ENCODE measurements around the gene BDKRB2.

- no peak for TF ChIP-seq POLR2A (IDR thresholded peaks at IDR 0.05; ENCODE audit: low read depth, low read length)
- TF ChIP-seq POLR2AphosphoS5 (IDR thresholded peaks at IDR 0.05; ENCODE audit: low read depth, low read length): no peak
- no peak for TF ChIP-seq TAF1 (IDR thresholded peaks at IDR 0.05; ENCODE audit: low read depth, low read length)
- TF ChIP-seq PAX5 (IDR thresholded peaks at IDR 0.05; ENCODE audit: insufficient read depth, low read length, severe bottlenecking): no peak
- no peak for TF ChIP-seq POU2F2 (IDR thresholded peaks at IDR 0.05; ENCODE audit: low read depth, low read length)
- no peak for TF ChIP-seq SPI1 (IDR thresholded peaks at IDR 0.05; ENCODE audit: low read depth, low read length)
Measured at GRCh38 chr14:96160076-96160912, 44.3 kb upstream of the BDKRB2 start.
